Glomerular visceral epithelial cell (primary cell): ENCODE measurements around the gene TNXB.
"Not testable (repeated sequence)": the region's sequence is repeated elsewhere in the genome, so short reads cannot be mapped to it uniquely, and the experiment has no call there.

Experiments
- DNase-seq: peaks from one replicate; pipeline ENCODE4 v3.0.0-alpha.2; 2016; ENCODE audit errors: extremely low spot score

The TNXB gene

GRCh38 chr6:32039321-32040274, 69.5 kb downstream of the TNXB start:
- DNase-seq, result not testable (repeated sequence)

DNA sequence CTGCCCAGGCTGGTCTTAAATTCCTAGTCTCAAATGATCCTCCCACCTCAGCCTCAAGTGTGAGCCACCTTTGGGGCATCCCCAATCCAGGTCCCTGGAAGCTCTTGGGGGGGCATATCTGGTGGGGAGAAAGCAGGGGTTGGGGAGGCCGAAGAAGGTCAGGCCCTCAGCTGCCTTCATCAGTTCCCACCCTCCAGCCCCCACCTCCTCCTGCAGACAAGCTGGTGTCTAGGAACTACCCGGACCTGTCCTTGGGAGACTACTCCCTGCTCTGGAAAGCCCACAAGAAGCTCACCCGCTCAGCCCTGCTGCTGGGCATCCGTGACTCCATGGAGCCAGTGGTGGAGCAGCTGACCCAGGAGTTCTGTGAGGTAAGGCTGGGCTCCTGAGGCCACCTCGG, 70.3 kb downstream of the TNXB start:
- not testable (repeated sequence) for DNase-seq

DNA sequence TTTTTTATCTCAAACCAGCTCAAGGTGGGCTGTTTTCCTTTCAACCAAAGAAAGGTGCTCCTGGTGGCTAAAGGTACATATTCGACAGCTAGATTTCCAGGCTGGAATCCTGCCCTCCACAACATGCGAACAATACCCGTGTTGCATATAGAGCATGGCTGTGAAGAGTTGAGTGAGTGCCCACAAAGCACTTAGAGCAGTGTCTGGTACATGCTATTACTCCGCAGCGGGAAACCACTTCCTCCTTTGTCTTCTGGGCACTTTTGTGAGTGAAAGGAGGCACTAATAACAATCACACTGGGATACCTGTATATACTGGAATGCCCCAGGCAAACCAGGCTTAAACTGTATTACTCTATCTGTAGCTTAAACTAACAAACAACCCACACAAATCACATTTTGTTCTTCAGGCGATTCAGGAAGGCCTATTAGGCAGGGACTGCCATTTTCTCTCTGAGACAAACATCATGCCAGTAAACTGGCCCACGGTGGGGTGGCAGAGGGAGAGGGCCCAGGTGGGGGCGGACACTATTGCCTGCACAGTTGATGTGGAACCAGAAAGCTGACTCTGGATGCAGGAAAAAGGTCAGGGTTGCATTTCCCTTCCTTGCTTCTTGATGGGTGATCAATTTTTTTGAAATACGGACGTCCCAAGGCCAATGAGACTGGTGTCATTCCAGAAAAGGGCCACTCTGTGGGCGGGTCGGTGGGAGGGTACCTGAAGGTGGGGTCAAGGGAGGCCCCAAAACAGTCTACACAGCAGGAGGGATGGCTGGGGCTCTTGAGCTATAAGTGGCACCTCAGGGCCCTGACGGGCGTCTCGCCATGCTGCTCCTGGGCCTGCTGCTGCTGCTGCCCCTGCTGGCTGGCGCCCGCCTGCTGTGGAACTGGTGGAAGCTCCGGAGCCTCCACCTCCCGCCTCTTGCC, 71.3 kb downstream of the TNXB start, which contains the start of gene CYP21A2:
Gene CYP21A2, plus strand, starts transcription at position 818 of the 927 bp plus-strand sequence. Its CDS starts 8 bp downstream, at position 826.
- DNase-seq, result not testable (repeated sequence)

DNA sequence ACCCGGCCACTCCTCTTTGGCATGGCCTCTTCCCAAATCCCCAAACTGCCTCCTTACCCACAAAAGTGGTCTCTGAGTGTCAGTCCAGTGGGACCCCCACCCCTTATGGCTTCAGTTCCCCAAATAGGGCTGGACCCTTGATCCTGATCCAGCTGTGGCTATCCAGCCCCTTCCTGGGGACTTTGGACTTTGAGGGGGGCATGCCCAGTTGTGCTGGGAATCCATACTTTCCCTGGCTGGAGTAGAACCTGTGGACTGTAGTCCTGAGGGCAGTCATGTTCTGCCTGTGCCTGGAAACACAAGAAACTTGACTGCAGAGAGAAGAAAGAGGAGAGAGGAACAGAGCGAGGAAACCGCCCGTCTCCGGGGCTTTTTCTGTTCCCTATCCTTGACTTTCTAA, 72.0 kb downstream of the TNXB start:
- DNase-seq, result not testable (repeated sequence)

- not testable (repeated sequence) for DNase-seq
These were observed 73.7 kb downstream of the TNXB start for GRCh38 chr6:32035283-32036013.

- DNase-seq, result not testable (repeated sequence)
These were observed 79.6 kb downstream of the TNXB start for GRCh38 chr6:32029553-32029952.

DNA sequence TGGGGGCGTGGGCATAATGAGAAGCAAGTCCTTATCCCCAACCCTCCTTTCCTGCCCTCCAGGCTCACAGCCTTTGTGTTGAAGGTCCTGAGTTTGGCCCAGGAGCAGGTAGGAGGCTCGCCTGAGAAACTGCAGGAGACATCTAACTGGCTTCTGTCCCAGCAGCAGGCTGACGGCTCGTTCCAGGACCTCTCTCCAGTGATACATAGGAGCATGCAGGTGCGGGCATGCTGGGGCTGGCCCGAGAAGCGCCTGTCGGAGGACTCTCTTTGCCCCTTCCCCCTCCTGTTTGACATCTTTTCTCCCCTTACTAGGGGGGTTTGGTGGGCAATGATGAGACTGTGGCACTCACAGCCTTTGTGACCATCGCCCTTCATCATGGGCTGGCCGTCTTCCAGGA, 80.5 kb downstream of the TNXB start:
- not testable (repeated sequence) for DNase-seq

- DNase-seq, result not testable (repeated sequence)
These were observed 87.0 kb downstream of the TNXB start for GRCh38 chr6:32022100-32022499.

- not testable (repeated sequence) for DNase-seq
These were observed 94.6 kb downstream of the TNXB start, which contains the start of gene C4B for GRCh38 chr6:32014547-32014946. C4B (plus strand) TSS chr6:32014795; CDS start chr6:32014846, 51 bp downstream.

- DNase-seq, result not testable (repeated sequence)
These were observed 95.4 kb downstream of the TNXB start for GRCh38 chr6:32013738-32014137.

DNA sequence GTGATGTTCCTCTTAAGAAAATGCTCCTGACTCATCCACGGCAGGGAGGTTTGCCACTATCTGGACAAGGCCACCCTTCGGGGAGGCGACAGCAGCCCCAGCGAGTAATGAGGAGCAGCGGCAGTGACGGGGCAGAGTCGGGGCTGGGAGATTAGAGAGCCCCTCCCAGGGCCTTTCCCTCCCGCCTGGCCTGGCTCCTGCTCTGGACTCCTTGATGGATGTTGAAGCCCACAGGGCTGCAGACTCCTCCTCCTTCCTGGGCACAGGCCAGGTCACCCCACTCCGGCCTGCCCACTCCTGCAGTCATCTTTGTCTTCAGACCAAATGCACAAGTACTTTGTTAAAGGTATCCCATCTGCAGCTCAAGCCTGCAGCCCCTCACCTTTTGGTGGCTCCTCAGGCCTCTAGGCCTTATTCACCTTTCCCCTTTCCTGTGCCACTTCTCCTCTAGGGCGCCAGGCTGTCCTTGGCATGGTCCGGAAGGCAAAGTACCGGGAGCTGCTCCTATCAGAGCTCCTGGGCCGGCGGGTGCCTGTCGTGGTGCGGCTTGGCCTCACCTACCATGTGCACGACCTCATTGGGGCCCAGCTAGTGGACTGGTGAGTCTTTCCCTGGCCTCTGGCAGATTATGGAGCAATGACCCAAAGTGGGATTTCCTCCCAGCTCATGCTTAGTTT, 96.1 kb downstream of the TNXB start:
- not testable (repeated sequence) for DNase-seq

DNA sequence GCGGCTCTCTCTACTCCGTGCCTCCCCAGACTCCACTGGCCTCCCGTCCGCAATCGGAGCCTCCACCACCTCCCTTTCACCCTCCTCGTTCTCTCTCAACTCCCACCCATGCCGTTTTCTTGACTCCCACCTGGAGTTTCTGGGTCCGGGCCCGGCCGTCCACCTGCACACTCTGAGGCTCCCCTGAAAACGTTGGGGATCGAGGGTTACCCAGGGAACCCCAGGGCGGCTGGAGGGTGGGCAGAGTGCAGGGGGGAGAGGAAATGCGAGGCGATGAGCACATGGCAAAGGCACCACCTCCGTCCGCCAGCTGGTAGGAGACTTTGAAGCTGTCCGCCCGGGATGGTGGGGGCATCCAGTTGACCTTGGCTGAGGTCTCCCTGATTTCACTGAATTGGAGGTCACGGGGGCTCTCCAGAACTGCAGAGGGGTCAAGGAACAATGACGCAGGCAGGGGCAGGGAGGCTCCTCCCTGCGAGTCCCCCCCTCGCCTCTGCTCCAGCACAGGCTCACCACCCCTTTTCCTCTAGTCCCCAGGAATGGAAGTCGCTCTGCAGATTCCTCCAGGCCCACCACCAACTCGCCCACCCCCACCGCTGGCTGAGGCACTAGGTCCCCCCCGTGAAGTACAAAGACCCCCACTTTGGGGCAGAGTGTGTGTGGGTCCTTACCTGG, 98.1 kb downstream of the TNXB start:
- DNase-seq, result not testable (repeated sequence)

DNA sequence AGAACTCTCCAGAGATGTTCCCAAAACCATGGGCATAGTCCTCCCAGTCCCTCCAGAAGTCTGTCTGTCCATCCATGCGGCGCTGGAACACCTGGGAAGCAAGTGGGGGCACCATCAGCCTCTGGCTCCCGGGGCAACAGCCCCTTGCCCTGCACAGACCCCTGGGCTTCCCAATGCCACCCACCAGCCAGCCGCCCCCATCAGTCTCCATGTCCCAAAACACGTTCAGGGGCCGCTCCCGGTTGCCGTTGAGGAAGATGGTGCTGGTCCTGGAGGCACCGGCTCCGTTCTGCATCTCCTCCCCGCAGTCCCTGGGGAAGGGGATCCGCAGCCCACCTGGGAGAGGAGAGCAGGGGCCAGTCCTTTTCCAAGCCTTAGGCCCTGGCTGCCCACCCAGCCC, 99.6 kb downstream of the TNXB start:
- DNase-seq, result not testable (repeated sequence)

- not testable (repeated sequence) for DNase-seq
These were observed 100.5 kb downstream of the TNXB start for GRCh38 chr6:32008616-32009015.

GRCh38 chr6:32008037-32008436, 101.1 kb downstream of the TNXB start:
- DNase-seq, result not testable (repeated sequence)

GRCh38 chr6:32007086-32007485, 102.1 kb downstream of the TNXB start:
- DNase-seq, result not testable (repeated sequence)

DNA sequence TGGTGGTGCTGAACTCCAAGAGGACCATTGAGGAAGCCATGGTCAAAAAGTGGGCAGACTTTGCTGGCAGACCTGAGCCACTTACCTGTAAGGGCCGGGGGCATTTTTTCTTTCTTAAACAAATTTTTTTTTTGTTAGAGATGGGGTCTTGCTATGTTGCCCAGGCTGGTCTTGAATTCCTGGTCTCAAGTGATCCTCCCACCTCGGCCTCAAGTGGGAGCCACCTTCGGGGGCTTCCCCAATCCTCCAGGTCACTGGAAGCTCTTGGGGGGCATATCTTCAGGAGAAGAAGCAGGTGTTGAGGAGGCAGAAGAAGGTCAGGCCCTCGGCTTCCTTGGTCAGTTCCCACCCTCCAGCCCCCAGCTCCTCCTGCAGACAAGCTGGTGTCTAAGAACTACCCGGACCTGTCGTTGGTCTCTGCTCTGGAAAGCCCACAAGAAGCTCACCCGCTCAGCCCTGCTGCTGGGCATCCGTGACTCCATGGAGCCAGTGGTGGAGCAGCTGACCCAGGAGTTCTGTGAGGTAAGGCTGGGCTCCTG, 103.1 kb downstream of the TNXB start:
- DNase-seq, result not testable (repeated sequence)

DNA sequence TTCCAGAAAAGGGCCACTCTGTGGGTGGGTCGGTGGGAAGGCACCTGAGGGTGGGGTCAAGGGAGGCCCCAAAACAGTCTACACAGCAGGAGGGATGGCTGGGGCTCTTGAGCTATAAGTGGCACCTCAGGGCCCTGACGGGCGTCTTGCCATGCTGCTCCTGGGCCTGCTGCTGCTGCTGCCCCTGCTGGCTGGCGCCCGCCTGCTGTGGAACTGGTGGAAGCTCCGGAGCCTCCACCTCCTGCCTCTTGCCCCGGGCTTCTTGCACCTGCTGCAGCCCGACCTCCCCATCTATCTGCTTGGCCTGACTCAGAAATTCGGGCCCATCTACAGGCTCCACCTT, 103.6 kb downstream of the TNXB start:
- DNase-seq, result not testable (repeated sequence)

DNA sequence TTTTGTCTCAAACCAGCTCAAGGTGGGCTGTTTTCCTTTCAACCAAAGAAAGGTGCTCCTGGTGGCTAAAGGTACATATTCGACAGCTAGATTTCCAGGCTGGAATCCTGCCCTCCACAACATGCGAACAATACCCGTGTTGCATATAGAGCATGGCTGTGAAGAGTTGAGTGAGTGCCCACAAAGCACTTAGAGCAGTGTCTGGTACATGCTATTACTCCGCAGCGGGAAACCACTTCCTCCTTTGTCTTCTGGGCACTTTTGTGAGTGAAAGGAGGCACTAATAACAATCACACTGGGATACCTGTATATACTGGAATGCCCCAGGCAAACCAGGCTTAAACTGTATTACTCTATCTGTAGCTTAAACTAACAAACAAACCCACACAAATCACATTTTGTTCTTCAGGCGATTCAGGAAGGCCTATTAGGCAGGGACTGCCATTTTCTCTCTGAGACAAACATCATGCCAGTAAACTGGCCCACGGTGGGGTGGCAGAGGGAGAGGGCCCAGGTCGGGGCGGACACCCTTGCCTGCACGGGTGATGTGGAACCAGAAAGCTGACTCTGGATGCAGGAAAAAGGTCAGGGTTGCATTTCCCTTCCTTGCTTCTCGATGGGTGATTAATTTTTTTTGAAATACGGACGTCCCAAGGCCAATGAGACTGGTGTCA, 104.1 kb downstream of the TNXB start:
- DNase-seq, result not testable (repeated sequence)
